ENCODE results near the gene SERPINA4. TPM values are rescaled to one million over a fixed set of nuclear protein-coding genes. Genes with fewer than 3 reads are reported as not detected.

Gene SERPINA4, protein sequence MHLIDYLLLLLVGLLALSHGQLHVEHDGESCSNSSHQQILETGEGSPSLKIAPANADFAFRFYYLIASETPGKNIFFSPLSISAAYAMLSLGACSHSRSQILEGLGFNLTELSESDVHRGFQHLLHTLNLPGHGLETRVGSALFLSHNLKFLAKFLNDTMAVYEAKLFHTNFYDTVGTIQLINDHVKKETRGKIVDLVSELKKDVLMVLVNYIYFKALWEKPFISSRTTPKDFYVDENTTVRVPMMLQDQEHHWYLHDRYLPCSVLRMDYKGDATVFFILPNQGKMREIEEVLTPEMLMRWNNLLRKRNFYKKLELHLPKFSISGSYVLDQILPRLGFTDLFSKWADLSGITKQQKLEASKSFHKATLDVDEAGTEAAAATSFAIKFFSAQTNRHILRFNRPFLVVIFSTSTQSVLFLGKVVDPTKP
- total RNA-seq = 1.4 TPM

DNA sequence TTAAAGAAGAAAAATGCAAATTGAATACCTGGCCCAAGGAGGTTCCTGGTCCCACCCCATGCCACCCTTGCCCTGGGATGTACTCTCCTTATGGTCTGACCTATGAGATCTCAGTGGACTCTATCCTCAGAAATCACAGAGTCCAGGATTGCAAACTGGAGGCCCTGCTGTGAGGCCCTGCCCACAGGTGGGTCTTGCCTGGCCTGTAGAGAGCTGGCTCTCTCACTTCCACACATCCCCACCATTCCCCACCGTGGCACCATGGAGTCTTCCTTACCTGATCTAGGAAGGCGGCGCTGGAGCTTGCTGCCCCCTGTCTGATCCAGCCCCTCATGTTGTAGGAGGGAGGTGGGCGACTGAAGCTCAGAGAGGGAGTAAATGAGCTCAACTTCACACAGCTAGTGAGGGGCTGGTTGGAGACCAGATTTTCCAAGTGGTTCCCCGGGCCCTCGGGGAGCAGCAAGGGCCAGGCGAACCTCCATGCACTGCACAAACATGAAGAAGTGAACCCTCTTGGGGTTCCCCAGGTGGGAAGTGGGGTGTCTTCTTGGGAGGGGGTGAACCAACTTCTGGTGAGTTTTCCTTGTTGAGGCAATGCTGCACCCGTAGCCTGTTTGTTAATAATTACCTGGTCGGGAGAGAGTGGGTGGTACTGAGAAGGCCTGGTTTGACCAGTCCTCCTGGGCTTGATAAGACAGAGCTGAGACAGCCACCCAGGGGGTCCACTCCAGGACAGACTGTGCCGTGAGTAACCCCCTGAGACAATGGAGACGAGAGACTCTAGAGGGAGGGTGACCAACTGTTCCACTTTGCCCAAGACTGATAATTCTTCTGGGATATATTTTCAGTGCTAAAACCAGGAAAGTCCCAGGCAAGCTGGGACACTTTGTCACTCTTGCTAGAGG is at the start of gene SERPINA4:
Gene SERPINA4, plus strand, starts transcription at position 692 of the 905 bp plus-strand sequence. CDS start 2,041 bp downstream, outside the sequence.

DNA sequence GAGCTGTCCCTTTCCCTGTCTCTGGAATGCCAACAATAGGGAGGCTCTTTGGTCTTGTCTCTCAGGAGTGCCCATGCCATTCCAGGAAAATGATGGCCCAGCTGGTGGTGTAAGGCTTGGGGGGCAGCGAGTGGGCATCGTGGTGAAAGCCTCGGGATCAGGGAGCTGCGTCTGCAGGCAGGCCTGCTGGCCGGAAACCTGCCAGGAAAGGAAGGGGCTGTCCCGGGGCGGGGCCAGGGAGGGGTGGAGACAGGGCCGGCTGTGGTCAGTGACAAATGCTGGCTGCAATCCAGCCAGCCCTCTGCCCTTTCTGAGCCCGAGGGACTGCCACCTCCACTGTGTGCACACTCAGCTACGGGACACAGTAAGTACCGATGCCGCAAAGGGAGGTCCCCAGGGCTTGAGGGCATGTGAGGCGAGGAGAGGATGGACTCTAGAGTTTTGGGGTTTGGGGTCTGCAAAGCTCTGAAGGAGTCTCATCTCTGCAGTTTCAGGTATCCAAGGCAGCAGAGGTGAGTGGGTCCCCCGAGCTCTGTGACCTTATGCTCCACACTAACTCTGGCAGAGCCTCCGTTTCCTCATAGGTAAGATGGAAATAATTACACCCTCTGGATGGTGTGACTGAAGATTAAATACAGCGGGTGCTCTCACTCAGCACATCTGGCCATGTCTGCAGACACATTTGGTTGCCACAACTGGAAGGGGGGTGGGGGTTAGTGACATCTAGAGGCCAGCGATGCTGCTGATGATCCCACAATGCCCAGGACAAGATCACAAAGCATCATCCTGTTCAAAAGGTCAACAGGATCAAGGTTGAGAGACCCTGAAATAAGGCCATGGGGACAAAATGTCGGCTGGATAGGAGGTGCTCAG is 20.1 kb downstream of the SERPINA4 start, which contains the start of gene SERPINA5:
Gene SERPINA5, plus strand, starts transcription at position 300 of the 873 bp plus-strand sequence. CDS start 5,937 bp downstream, outside the sequence.

DNA sequence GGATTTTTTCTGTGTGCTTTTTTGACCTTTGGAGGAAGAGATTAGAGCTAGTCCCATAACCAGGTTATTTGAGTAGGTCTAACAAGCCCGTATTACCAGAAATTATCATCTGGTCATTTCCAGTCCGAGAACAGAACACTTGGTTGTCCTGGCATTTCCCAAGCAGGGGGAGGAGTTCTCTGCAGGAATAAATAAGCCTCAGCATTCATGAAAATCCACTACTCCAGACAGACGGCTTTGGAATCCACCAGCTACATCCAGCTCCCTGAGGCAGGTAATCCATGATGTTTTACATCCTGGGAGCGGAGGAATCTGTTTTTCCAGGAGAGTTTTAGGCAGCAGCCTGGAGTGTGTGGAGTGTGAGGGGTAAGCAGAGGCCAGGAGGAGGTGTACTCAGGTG is 50.9 kb downstream of the SERPINA4 start, which contains the start of gene SERPINA3:
Gene SERPINA3, plus strand, starts transcription at position 218 of the 400 bp plus-strand sequence. CDS start 2,051 bp downstream, outside the sequence.

Other genes starting within 250 kb of the SERPINA4 start
- gene SERPINA6, start 238.1 kb upstream of the SERPINA4 start, total RNA-seq = 1.2 TPM
- gene SERPINA2, start 194.7 kb upstream of the SERPINA4 start, total RNA-seq = not detected
- gene SERPINA1, start 172.8 kb upstream of the SERPINA4 start, total RNA-seq = 27.6 TPM
- gene SERPINA11, start 108.6 kb upstream of the SERPINA4 start, total RNA-seq = 0.18 TPM
- not detected for gene SERPINA9, start 85.2 kb upstream of the SERPINA4 start, total RNA-seq
- gene SERPINA12, start 52.0 kb upstream of the SERPINA4 start, total RNA-seq = not detected
- 20.0 TPM for gene SERPINA5, start 20.0 kb downstream of the SERPINA4 start, total RNA-seq
- gene SERPINA3, start 50.9 kb downstream of the SERPINA4 start, total RNA-seq = 0.29 TPM
- gene GSC, start 208.7 kb downstream of the SERPINA4 start, total RNA-seq = 1.7 TPM

Measured in metanephros (tissue), 1 donor.